Ishikawa (cell line): ENCODE results near the gene S100A5.

ENCODE experiments used
- EGR1 ChIP-seq: IDR thresholded peaks from 2 replicates; pipeline ENCODE4 v1.6.1; 2012
- EP300 ChIP-seq: IDR thresholded peaks from 2 replicates; pipeline ENCODE4 v1.6.1; 2012; ENCODE audit warnings: borderline replicate concordance
- MAX ChIP-seq: IDR thresholded peaks from 2 replicates; pipeline ENCODE4 v1.6.1; 2012
- REST ChIP-seq: IDR thresholded peaks from 2 replicates; pipeline ENCODE4 v1.6.1; 2012; ENCODE audit warnings: low read depth, mild to moderate bottlenecking
- TAF1 ChIP-seq: IDR thresholded peaks from 2 replicates; pipeline ENCODE4 v1.6.1; 2012; ENCODE audit warnings: low read depth, mild to moderate bottlenecking
- TEAD4 ChIP-seq: IDR thresholded peaks from 2 replicates; pipeline ENCODE4 v1.6.1; 2012
- YY1 ChIP-seq: IDR thresholded peaks from 2 replicates; pipeline ENCODE4 v1.6.1; 2012; ENCODE audit warnings: low read depth
- ZBTB7A ChIP-seq: IDR thresholded peaks from 2 replicates; pipeline ENCODE4 v1.6.1; 2012; ENCODE audit warnings: low read depth
- TF ChIP-seq, protein P1 (sequence below): IDR thresholded peaks from 2 replicates; pipeline ENCODE4 v1.6.1; 2012

GRCh38 chr1:153550827-153551500 is 10.2 kb upstream of the S100A5 start:
- no peak for TF ChIP-seq MAX
- no peak for TF ChIP-seq TEAD4
- no peak for TF ChIP-seq ZBTB7A
- TF ChIP-seq REST = no peak
- TF ChIP-seq, protein P1, sequence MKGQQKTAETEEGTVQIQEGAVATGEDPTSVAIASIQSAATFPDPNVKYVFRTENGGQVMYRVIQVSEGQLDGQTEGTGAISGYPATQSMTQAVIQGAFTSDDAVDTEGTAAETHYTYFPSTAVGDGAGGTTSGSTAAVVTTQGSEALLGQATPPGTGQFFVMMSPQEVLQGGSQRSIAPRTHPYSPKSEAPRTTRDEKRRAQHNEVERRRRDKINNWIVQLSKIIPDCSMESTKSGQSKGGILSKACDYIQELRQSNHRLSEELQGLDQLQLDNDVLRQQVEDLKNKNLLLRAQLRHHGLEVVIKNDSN = no peak
- TF ChIP-seq EP300 = no peak
- TF ChIP-seq YY1 = no peak
- no peak for TF ChIP-seq TAF1
- no peak for TF ChIP-seq EGR1
